ENCODE data around the gene OR51V1.

- TF ChIP-seq GZF1 (CRISPR knock-in tag; IDR thresholded peaks at IDR 0.05), result no peak
- TF ChIP-seq CTCF (CRISPR knock-in tag; IDR thresholded peaks at IDR 0.05), result no peak
- no peak for TF ChIP-seq FOXP4 (CRISPR knock-in tag; IDR thresholded peaks at IDR 0.05)
Measured at GRCh38 chr11:5228124-5228523, 27.6 kb upstream of the OR51V1 start.

All from HepG2 (cell line).